Measurements from ENCODE around the gene SERPINA5. TPM values are rescaled to one million over a fixed set of nuclear protein-coding genes. Genes with fewer than 3 reads are reported as not detected.

Gene SERPINA5
- total and polyA plus RNA-seq, 2 of the 8 experiments (the other 6 are each of a cell fraction or from before 2014, with no cell fraction given), result 1.8 to 1.9 TPM

GRCh38 chr14:94538070-94538740 is 43.0 kb upstream of the SERPINA5 start:
- H3K18ac ChIP-seq (ENCODE audit: extremely low read depth, low read length), result no peak overlapping the region
- FAIRE-seq (no peak), DNase-seq (ENCODE audit: low read depth in 1 of 2, low spot score in 2 of 2) (no peak)
- POLR2A ChIA-PET (ENCODE audit: partially characterized antibody), result no interaction called here
- H3K9ac ChIP-seq (replicated peaks in 1 of 4; ENCODE audit: extremely low read depth in 1 of 4, low read depth in 3 of 4, low read length in 3 of 4), result no peak overlapping the region
- H3K14ac ChIP-seq (ENCODE audit: insufficient read length), result no peak overlapping the region
- H3K27ac ChIP-seq (ENCODE audit: low read depth, low read length), result no peak overlapping the region
- no peaks in the 10 kb centered on the region for H3K23me2 ChIP-seq (ENCODE audit: low read depth, low read length)
- H3K79me1 ChIP-seq (ENCODE audit: low read depth, low read length), result no peaks in the 10 kb centered on the region
- TF ChIP-seq FOSL1 (IDR thresholded peaks at IDR 0.05; ENCODE audit: insufficient read depth, low read depth, low read length), result no peak
- TF ChIP-seq SIRT6 (IDR thresholded peaks at IDR 0.05; ENCODE audit: low read length), result no peak
- TF ChIP-seq SRF (IDR thresholded peaks at IDR 0.05; ENCODE audit: low read depth, low read length), result no peak
- no peak for TF ChIP-seq ASH2L (IDR thresholded peaks at IDR 0.05; ENCODE audit: low read length)
- TF ChIP-seq ATF3 (IDR thresholded peaks at IDR 0.05; ENCODE audit: insufficient read depth, low read depth, low read length), result no peak
- TF ChIP-seq EP300 (IDR thresholded peaks at IDR 0.05; ENCODE audit: borderline replicate concordance in 1 of 2, low read depth in 2 of 2, low read length in 2 of 2), result no peak
- TF ChIP-seq NRF1 (IDR thresholded peaks at IDR 0.05; ENCODE audit: low read depth, low read length), result no peak
- TF ChIP-seq YY1 (IDR thresholded peaks at IDR 0.05; ENCODE audit: low read depth, low read length), result no peak
- TF ChIP-seq CTBP2 (IDR thresholded peaks at IDR 0.05; ENCODE audit: borderline replicate concordance, insufficient read depth, insufficient read length, low read length), result no peak
- H3K4me2 ChIP-seq (ENCODE audit: insufficient read depth in 1 of 2, low read depth in 2 of 2, low read length in 2 of 2), result no peak overlapping the region
- no peaks in the 10 kb centered on the region for H3K36me3 ChIP-seq (ENCODE audit: control insufficient read depth in 2 of 4, insufficient read depth in 4 of 4, low read length in 3 of 4)
- H2AK5ac ChIP-seq (ENCODE audit: low read depth, low read length), result no peak overlapping the region
- CTCF ChIA-PET (ENCODE audit: partially characterized antibody), result interaction anchor here (0.9 to 7.8 kb wide), 8 partner anchors 12 to 144 kb away, joined by 3 to 56 read pairs (median 4); no protein-coding TSS in a partner anchor
- no peak overlapping the region for H4K5ac ChIP-seq (ENCODE audit: insufficient read length, low read depth, low read length)
- no peak overlapping the region for H4K91ac ChIP-seq (replicated peaks; ENCODE audit: insufficient read length, low read length)
- H2BK15ac ChIP-seq (ENCODE audit: low read length), result no peak overlapping the region
- H3K27me3 ChIP-seq (replicated peaks in 1 of 4; ENCODE audit: control insufficient read depth in 3 of 4, extremely low read depth in 1 of 4, insufficient read depth in 3 of 4, low read length in 3 of 4), result peaks cover 0 to 3% (median 0%) of the 10 kb centered on the region in 4 experiments; a peak in 1 of 7 replicates
- WGBS, 2 experiments (ENCODE audit: extremely low coverage in 1 of 2, insufficient coverage in 1 of 2, insufficient read length in 1 of 2, insufficient replicate concordance in 2 of 2, low coverage in 1 of 2, low lambda C conversion rate in 2 of 2, missing lambda C conversion rate in 1 of 2), result 79% methylated on average over 6 of the region's 6 CpGs; no CpG with 5 or more reads in 1 of the 2 experiments
- H4K20me1 ChIP-seq (replicated peaks in 1 of 2; ENCODE audit: control insufficient read depth in 1 of 2, insufficient read depth in 2 of 2, low read length in 2 of 2), result no peaks in the 10 kb centered on the region
- H2BK120ac ChIP-seq (replicated peaks; ENCODE audit: low read depth, low read length), result no peak overlapping the region
- no peak overlapping the region for H3K4me3 ChIP-seq (ENCODE audit: extremely low read depth in 1 of 4, insufficient read depth in 2 of 4, low read depth in 3 of 4, low read length in 4 of 4)
- no peak overlapping the region for H3K4ac ChIP-seq (replicated peaks; ENCODE audit: insufficient read length, low read depth, low read length)
- H2AFZ ChIP-seq (ENCODE audit: low read length), result no peak overlapping the region
- H4K8ac ChIP-seq (ENCODE audit: extremely low read depth, insufficient read depth, low read length), result no peak overlapping the region
- no peak overlapping the region for H2BK5ac ChIP-seq (ENCODE audit: low read depth, low read length)
- no peaks in the 10 kb centered on the region for H3K9me3 ChIP-seq (ENCODE audit: insufficient read depth in 2 of 2, low read depth in 1 of 2, low read length in 1 of 2)
- no peak overlapping the region for H2BK12ac ChIP-seq (ENCODE audit: low read depth, low read length)
- no peak overlapping the region for H3K23ac ChIP-seq (ENCODE audit: insufficient read length)
- H3K79me2 ChIP-seq (ENCODE audit: control insufficient read depth in 1 of 2, insufficient read depth in 2 of 2, low read length in 2 of 2), result no peaks in the 10 kb centered on the region
- peaks cover 0 to 2% (median 0%) of the 10 kb centered on the region in 4 experiments; a peak in 3 of 7 replicates for H3K4me1 ChIP-seq (replicated peaks in 1 of 4; ENCODE audit: control insufficient read depth in 3 of 4, insufficient read depth in 4 of 4, low read length in 3 of 4)
- no peak overlapping the region for H3K56ac ChIP-seq (replicated peaks; ENCODE audit: insufficient read length, low read depth, low read length)
- H2BK20ac ChIP-seq (ENCODE audit: low read length), result no peak overlapping the region

All from H1 (cell line).